Frontal cortex (tissue), 4 donors: ENCODE results near the gene ARHGEF37. TPM values are rescaled to one million over a fixed set of nuclear protein-coding genes. Genes with fewer than 3 reads are reported as not detected.
A peak's percentile ranks its signal among the peaks of the same experiment; 100 is the strongest.
"Not testable (repeated sequence)": the region's sequence is repeated elsewhere in the genome, so short reads cannot be mapped to it uniquely, and the experiment has no call there.

ENCODE experiments used
- DNase-seq, 2 donors: peaks; one replicate each; pipeline ENCODE4 v3.0.0; 2012; ENCODE audit warnings: low spot score in 2 of 2
- FAIRE-seq: peaks from 2 replicates; lab custom pipeline; 2012; peaks lifted over from hg19 to GRCh38; lab: Jason Lieb, UNC
- total RNA-seq: library from RNA; depleted of rRNA; stranded (reverse); fragments of >200 nt; gene quantifications from one replicate; pipeline ENCODE4 v1.2.3, GENCODE V29; 2014
- donor health status: control.
- donor health status: control.
- donor health status: control.

ARHGEF37 gene, protein sequence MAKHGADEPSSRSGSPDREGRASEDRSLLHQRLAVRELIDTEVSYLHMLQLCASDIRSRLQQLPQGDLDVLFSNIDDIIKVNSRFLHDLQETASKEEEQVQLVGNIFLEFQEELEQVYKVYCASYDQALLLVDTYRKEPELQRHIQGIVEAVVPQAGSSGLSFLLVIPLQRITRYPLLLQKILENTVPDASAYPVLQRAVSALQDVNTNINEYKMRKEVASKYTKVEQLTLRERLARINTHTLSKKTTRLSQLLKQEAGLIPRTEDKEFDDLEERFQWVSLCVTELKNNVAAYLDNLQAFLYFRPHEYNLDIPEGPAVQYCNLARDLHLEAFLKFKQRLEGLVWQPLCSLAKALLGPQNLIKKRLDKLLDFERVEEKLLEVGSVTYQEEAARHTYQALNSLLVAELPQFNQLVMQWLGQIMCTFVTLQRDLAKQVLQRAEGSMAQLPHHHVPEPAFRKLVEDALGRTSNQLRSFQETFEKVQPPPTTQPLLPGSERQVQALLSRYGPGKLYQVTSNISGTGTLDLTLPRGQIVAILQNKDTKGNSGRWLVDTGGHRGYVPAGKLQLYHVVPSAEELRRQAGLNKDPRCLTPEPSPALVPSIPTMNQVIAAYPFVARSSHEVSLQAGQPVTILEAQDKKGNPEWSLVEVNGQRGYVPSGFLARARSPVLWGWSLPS
- total RNA-seq: 1.2 TPM

DNA sequence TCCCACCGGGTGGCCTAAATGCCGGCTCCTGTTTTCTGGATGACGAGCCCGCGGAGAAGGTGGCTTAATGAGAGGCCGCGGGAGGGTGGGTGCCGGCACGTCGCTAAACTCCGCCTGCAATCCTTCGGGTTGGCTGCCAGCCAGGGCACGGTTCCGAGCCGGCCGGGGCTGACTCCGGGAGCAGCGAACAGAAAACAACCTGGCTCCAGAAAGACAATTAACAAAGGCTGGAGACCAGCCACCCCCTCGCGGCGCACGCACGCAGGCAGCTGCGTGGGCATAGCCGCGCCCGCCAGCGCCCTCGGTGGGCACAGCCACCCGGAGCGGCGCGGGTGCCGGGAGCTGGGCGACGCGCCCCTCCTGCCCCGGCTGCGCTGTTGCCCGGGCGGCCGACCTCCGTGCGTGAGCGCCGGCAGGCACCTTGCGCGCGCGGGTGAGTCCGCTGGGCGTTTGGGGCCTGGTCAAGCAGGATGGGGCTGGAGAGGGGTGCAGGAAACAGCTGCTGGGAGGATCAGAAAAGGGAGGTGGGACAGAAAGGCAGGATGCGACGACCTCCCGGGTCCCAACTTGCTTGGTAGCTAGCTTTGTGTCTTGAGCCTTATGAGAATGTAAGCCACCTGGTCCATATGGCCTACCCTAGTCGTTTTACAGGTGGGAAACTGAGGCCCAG lies at the start of gene ARHGEF37:
TSS of gene ARHGEF37 (plus strand) at position 307 of the 670 bp plus-strand sequence. CDS start 16,272 bp downstream, outside the sequence.
- no peak for FAIRE-seq
- peak; percentile 62 to 70 for DNase-seq

GRCh38 chr5:149532413-149532812 lies 48.9 kb upstream of the ARHGEF37 start:
- FAIRE-seq: no peak
- DNase-seq: no peak

GRCh38 chr5:149535787-149536186 lies 45.5 kb upstream of the ARHGEF37 start:
- DNase-seq, FAIRE-seq: not testable (repeated sequence)

DNA sequence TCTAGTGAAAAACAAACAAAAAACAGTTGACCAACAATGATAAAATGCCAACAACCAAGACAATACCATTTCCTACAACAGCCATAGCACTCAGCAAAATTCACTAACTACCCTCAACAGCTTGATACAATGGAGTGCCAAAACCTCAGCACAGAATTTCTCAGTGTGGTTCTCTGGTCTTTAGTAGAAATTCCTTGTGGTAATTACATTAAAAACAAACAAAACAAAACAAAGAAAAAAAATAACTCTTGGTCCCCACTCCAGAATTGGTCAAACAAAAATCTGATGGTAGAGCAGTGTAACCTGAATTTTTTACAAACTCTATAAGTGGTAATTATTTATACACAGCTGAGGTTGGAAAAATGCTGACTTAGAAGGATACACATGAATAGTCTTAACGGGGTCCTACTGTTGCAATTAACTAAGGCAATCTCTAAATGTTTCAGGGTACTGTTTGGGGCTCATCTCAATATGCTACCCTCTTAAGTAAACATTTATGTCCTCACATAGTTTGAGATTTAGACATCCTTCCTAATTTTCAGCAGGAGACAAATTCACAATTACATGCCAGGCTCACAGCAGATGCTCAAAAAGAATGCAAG lies 43.8 kb upstream of the ARHGEF37 start:
- FAIRE-seq (no peak), DNase-seq (no peak)

GRCh38 chr5:149540089-149540488 lies 41.2 kb upstream of the ARHGEF37 start:
- FAIRE-seq (no peak), DNase-seq (no peak)

DNA sequence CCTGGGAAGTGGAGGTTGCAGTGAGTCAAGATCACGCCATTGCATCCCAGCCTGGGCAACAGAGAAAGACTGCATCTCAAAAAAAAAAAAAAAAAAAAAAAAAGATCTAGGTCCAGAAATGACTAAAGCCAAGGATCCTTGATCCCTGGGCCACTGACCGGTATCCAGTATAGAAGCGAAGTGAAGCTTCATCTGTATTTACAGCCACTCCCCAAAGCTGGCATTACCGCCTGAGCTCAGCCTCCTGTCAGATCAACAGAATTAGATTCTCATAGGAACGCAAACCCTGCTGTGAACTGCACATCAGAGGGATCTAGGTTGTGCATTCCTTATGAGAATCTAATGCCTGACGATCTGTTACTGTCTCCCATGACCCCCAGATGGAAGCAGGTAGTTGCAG lies 39.4 kb upstream of the ARHGEF37 start:
- FAIRE-seq: no peak
- DNase-seq: no peak

- DNase-seq: no peak
- no peak for FAIRE-seq
These were observed 37.8 kb upstream of the ARHGEF37 start for GRCh38 chr5:149543361-149544027.

GRCh38 chr5:149544028-149544420 lies 37.3 kb upstream of the ARHGEF37 start:
- no peak for FAIRE-seq
- DNase-seq: no peak

DNA sequence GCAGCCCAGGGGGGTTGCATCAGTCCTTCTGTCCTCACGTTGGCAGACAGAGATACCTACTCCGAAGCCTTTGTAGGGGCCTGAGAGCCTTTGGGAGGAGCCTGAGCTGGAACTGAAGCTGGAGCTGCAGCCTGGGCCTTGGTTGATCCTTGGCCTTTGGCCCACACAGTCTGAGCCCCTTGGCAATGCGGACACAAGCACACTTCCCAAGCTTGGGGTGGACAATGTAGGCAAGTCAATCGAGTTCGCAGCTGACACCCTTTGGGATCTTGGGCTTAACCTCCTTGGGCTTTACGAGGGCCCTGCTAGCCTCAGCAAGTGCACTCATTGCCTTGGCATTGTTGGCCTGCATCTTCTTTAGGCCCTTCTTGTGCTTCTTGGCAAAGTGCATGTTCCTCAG lies 36.0 kb upstream of the ARHGEF37 start:
- no peak for FAIRE-seq

GRCh38 chr5:149546974-149547373 lies 34.3 kb upstream of the ARHGEF37 start:
- DNase-seq: no peak
- FAIRE-seq: no peak

More for the DNA sequence above, 36.0 kb upstream of the ARHGEF37 start:
- no peak for DNase-seq

GRCh38 chr5:149549461-149550267 lies 31.6 kb upstream of the ARHGEF37 start:
- DNase-seq (peak; percentile 17 to 24), FAIRE-seq (no peak)

GRCh38 chr5:149550268-149550583 lies 31.1 kb upstream of the ARHGEF37 start:
- FAIRE-seq (no peak), DNase-seq (peak; percentile 39 to 60)

- peak in 1 of 2 donors; percentile 20 for DNase-seq
These were observed 30.6 kb upstream of the ARHGEF37 start for GRCh38 chr5:149550594-149551226.

GRCh38 chr5:149551227-149552037 lies 29.9 kb upstream of the ARHGEF37 start, which contains the start of gene CSNK1A1:
Gene CSNK1A1, minus strand, starts transcription at chr5:149551439. Its CDS starts 475 bp downstream, at chr5:149550964.
- DNase-seq (peak; percentile 95 to 96), FAIRE-seq (no peak)

More at GRCh38 chr5:149550594-149551226, 30.6 kb upstream of the ARHGEF37 start:
- no peak for FAIRE-seq

DNA sequence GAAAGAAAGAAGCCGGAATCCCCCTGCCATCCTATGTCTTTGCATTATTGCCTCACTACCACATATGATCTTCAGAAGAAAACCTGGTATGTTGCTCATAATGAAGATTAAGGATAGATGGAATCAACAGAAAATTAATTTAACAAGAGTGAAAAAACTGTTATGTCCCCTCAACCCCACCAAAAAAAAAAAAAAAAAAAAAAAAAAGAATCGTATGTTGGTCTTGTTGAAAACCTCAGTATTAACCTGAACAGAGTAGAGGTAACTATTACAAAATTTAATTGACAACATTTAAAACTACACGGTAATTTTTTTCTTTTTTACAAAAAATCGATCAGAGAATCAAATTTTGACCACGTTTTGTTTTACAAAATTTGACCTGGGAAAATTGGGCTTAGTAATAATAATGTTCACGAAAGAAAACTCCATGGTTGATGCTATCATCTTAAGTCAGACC lies 29.2 kb upstream of the ARHGEF37 start:
- no peak for DNase-seq
- no peak for FAIRE-seq

DNA sequence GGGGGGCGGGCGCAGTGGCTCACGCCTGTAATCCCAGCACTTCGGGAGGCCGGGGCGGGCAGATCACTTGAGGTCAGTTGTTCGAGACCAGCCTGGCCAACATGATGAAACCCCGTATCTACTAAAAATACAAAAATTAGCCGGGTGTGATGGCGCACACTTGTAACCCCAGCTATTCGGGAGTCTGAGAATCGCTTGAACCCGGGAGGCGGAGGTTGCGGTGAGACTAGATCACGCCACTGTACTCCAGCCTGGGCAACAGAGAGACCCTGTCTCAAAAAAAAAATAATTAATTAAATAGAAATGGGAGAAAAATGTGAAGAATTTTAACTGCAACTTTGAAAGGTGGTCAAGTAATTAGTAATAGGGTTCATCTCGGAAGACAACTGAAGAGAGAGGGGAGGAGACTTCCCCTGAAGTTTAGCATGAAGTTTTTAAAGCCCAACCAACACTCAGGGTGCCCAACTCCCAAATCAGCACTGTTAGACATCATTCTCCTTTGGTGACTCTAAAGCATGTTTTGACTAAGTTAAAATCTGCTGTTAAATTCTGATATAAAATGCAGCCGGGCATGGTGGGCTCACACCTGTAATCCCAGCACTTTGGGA lies 28.6 kb upstream of the ARHGEF37 start:
- no peak for DNase-seq
- FAIRE-seq: no peak

- no peak for DNase-seq
- FAIRE-seq: no peak
These were observed 21.6 kb upstream of the ARHGEF37 start for GRCh38 chr5:149559706-149560105.
